Colonic mucosa (tissue), 4 donors: ENCODE measurements around the gene GNPTAB. TPM values are rescaled to one million over a fixed set of nuclear protein-coding genes. Genes with fewer than 3 reads are reported as not detected.
A peak's percentile ranks its signal among the peaks of the same experiment; 100 is the strongest.

ENCODE experiments used
- DNase-seq: peaks from one replicate; pipeline ENCODE4 v3.0.0-alpha.2; 2020
- H3K27ac ChIP-seq: fragments of 200-600 bp; one replicate; pipeline ENCODE4 v1.8.0; 2021
- H3K27me3 ChIP-seq: fragments of 200-600 bp; one replicate; pipeline ENCODE4 v1.8.0; 2021
- H3K36me3 ChIP-seq: fragments of 200-600 bp; one replicate; pipeline ENCODE4 v1.8.0; 2021
- H3K4me1 ChIP-seq: fragments of 200-600 bp; one replicate; pipeline ENCODE4 v1.8.0; 2021; ENCODE audit warnings: mild to moderate bottlenecking
- H3K4me3 ChIP-seq: fragments of 200-600 bp; one replicate; pipeline ENCODE4 v1.8.0; 2021
- H3K9ac ChIP-seq, 2 donors: one replicate each; pipeline ENCODE4 v1.7.0; 2013; ENCODE audit warnings: control low read depth in 2 of 2, low read depth in 2 of 2, low read length in 2 of 2
- H3K9me3 ChIP-seq: fragments of 200-600 bp; one replicate; pipeline ENCODE4 v1.8.0; 2021
- intact Hi-C: fragments of 100-400 bp; cut with DNase I; formaldehyde crosslinking; loops from one replicate; pipeline ENCODE4 v1.14.1; 2022
- total RNA-seq, 2 donors: library from RNA; stranded (reverse); fragmentation: NEBNext Ultra II Directional in 1 of 2; extraction: Animal tissue kit (Norgen Biotek cat#: 25700) in 1 of 2; gene quantifications; one replicate each; pipeline ENCODE4 v1.2.1, GENCODE V29; 2021
- TF ChIP-seq, protein P1 (sequence below): fragments of 200-600 bp; IDR thresholded peaks from one replicate; pipeline ENCODE4 v1.8.0; 2022; ENCODE audit warnings: antibody characterized with exemption, mild to moderate bottlenecking
- donor health status: healthy.
- donor health status: DM: no; HTN: no; CAD: no.
- donor health status: DM: no; HTN: no; CAD: no.

GNPTAB gene
- total RNA-seq, 2 donors from 2014 or later = 49.1 to 103 TPM

DNA sequence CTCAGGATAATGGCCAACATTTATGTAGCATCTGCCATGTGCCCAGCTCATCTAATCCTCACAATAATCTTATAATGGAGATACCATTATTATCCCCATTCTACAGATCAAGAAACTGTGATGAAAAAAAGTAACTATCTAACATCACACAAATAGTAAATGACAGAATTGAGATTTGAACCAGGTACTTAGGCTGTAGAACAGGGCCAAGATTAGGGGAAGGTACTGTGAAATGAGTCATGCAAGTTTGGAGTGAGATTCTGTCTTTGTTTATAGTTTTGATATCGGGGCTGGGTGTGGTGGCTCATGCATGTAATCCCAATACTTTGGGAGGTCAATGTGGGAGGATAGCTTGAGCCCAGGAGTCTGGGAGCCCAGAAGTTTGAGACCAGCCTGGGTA lies 1.3 kb upstream of the GNPTAB start:
- no peak for DNase-seq
- Histone ChIP-seq H3K27me3 (no peaks in the 10 kb centered on the region), H3K4me1 (no peaks in the 10 kb centered on the region), H3K36me3 (no peaks in the 10 kb centered on the region), H3K27ac (no peak overlapping the region), H3K4me3 (no peak overlapping the region), H3K9ac (no peak overlapping the region), H3K9me3 (no peaks in the 10 kb centered on the region)
- TF ChIP-seq, protein P1, sequence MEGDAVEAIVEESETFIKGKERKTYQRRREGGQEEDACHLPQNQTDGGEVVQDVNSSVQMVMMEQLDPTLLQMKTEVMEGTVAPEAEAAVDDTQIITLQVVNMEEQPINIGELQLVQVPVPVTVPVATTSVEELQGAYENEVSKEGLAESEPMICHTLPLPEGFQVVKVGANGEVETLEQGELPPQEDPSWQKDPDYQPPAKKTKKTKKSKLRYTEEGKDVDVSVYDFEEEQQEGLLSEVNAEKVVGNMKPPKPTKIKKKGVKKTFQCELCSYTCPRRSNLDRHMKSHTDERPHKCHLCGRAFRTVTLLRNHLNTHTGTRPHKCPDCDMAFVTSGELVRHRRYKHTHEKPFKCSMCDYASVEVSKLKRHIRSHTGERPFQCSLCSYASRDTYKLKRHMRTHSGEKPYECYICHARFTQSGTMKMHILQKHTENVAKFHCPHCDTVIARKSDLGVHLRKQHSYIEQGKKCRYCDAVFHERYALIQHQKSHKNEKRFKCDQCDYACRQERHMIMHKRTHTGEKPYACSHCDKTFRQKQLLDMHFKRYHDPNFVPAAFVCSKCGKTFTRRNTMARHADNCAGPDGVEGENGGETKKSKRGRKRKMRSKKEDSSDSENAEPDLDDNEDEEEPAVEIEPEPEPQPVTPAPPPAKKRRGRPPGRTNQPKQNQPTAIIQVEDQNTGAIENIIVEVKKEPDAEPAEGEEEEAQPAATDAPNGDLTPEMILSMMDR = no peak
- intact Hi-C loops = no loop called here

DNA sequence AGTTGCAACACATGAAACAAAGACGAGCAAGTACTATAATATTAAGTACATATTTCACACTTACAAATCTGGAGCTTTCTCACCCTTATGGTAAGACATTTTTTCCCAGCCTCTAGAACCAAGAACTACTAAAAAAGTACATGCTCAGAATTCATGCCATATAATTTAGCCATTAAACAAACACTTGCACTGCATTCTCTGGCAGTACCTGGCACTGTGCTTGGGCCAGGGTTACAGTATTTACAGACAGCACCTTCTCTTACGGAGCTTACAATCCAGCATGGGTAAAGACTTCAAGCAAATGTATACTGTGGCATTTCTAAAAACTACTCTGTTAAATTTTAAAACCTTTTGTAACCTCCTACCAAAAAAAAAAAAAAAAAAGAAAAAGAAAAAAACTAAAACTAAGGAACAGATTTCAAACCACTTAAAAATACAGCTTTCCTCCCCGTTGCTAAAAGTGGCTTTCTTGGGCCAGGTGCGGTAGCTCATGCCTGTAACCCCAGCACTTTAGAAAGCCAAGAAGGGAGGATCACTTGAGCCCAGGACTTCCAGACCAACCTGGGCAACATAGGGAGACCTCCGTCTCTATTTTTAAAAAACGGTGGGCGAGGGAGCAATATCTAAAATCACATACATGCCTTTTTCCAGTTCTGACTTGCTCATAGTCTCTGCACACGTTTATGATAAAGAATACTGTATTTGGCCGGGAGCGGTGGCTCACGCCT lies 956 bp downstream of the GNPTAB start:
- no peaks in the 10 kb centered on the region for H3K4me1 ChIP-seq
- H3K27me3 ChIP-seq = no peaks in the 10 kb centered on the region
- H3K36me3 ChIP-seq = no peaks in the 10 kb centered on the region
- TF ChIP-seq, protein P1 = no peak
- H3K27ac ChIP-seq = peak overlapping the region; percentile 88
- intact Hi-C loops = no loop called here
- H3K9me3 ChIP-seq = no peaks in the 10 kb centered on the region
- H3K4me3 ChIP-seq = peak overlapping the region; percentile 93
- peak overlapping the region; percentile 85 to 92 for H3K9ac ChIP-seq
- DNase-seq = no peak

GRCh38 chr12:101828463-101829196 lies 2.1 kb downstream of the GNPTAB start:
- H3K27me3 ChIP-seq = no peaks in the 10 kb centered on the region
- H3K4me3 ChIP-seq = no peak overlapping the region
- DNase-seq = no peak
- intact Hi-C loops = no loop called here
- no peaks in the 10 kb centered on the region for H3K36me3 ChIP-seq
- no peak overlapping the region for H3K9ac ChIP-seq
- H3K27ac ChIP-seq = peak overlapping the region; percentile 40
- TF ChIP-seq, protein P1 = no peak
- no peaks in the 10 kb centered on the region for H3K4me1 ChIP-seq
- H3K9me3 ChIP-seq = no peaks in the 10 kb centered on the region

- H3K9me3 ChIP-seq = no peaks in the 10 kb centered on the region
- no peaks in the 10 kb centered on the region for H3K4me1 ChIP-seq
- TF ChIP-seq, protein P1 = no peak
- H3K4me3 ChIP-seq = no peak overlapping the region
- no peak for DNase-seq
- no peak overlapping the region for H3K27ac ChIP-seq
- intact Hi-C loops = no loop called here
- no peak overlapping the region for H3K9ac ChIP-seq
- H3K36me3 ChIP-seq = no peaks in the 10 kb centered on the region
- H3K27me3 ChIP-seq = no peaks in the 10 kb centered on the region
Measured at GRCh38 chr12:101826766-101827368, 3.9 kb downstream of the GNPTAB start.

GRCh38 chr12:101824831-101825230 lies 5.9 kb downstream of the GNPTAB start:
- no peak overlapping the region for H3K27ac ChIP-seq

More at GRCh38 chr12:101824831-101825230, 5.9 kb downstream of the GNPTAB start:
- DNase-seq = no peak
- TF ChIP-seq, protein P1 = no peak
- H3K36me3 ChIP-seq = no peaks in the 10 kb centered on the region
- intact Hi-C loops = no loop called here
- H3K9me3 ChIP-seq = no peaks in the 10 kb centered on the region
- no peak overlapping the region for H3K4me3 ChIP-seq
- H3K4me1 ChIP-seq = no peaks in the 10 kb centered on the region
- no peaks in the 10 kb centered on the region for H3K27me3 ChIP-seq
- H3K9ac ChIP-seq = no peak overlapping the region
